Neutrophil (primary cell): ENCODE measurements around the gene NMS.
"Not testable (repeated sequence)": the region's sequence is repeated elsewhere in the genome, so short reads cannot be mapped to it uniquely, and the experiment has no call there.

Experiments used
- H3K27ac ChIP-seq: fragments of 200-600 bp; sonication (generic); 2 replicates; pipeline ENCODE4 v1.5.1; 2016; ENCODE audit warnings: mild to moderate bottlenecking, moderate library complexity
- H3K27me3 ChIP-seq: fragments of 200-600 bp; sonication (generic); 2 replicates; pipeline ENCODE4 v1.6.0; 2016; ENCODE audit warnings: mild to moderate bottlenecking
- H3K36me3 ChIP-seq: fragments of 200-600 bp; sonication (generic); 2 replicates; pipeline ENCODE4 v1.5.1; 2017
- H3K4me1 ChIP-seq, 2 experiments: fragments of 200-600 bp in 1 of 2; sonication (generic) in 1 of 2; 1 replicate in 1 of 2; 2 replicates in 1 of 2; pipeline versions ENCODE4 v1.5.1 to v1.6.1; 2013 to 2016; ENCODE audit warnings: low read depth in 1 of 2, low read length in 1 of 2, mild to moderate bottlenecking in 1 of 2, moderate library complexity in 1 of 2; ENCODE audit not compliant: control insufficient read depth in 1 of 2, insufficient read depth in 1 of 2
- H3K4me3 ChIP-seq, 2 experiments: fragments of 200-600 bp in 1 of 2; sonication (generic) in 1 of 2; 1 replicate in 1 of 2; 2 replicates in 1 of 2; pipeline ENCODE4 v1.5.1; 2013 to 2016; ENCODE audit warnings: low read depth in 1 of 2, low read length in 1 of 2, mild to moderate bottlenecking in 1 of 2, moderate library complexity in 1 of 2
- H3K9me3 ChIP-seq: fragments of 200-600 bp; sonication (generic); 2 replicates; pipeline ENCODE4 v1.5.1; 2016
- TF ChIP-seq, protein P1 (sequence below): fragments of 200-600 bp; sonication (generic); IDR thresholded peaks from 2 replicates; pipeline ENCODE4 v1.5.1; 2016; ENCODE audit warnings: antibody characterized with exemption

NMS gene

DNA sequence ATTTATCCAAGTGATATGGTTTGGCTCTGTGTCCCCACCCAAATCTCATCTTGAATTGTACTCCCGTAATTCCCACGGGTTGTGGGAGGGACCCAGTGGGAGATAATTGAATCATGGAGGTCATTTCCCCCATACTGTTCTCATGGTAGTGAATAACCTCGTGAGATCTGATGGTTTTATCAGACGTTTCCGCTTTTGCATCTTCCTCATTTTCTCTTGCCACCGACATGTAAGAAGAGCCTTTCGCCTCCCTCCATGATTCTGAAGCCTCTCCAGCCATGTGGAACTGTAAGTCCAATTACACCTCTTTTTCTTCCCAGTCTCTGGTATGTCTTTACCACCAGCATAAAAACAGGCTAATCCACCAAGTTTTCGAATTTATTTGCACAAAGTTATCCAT is 32.5 kb upstream of the NMS start:
- Histone ChIP-seq H3K36me3 (no peaks in the 10 kb centered on the region), H3K9me3 (no peaks in the 10 kb centered on the region), H3K27me3 (peaks cover 7% of the 10 kb centered on the region), H3K4me1 (no peaks in the 10 kb centered on the region), H3K4me3 (no peak overlapping the region), H3K27ac (no peak overlapping the region)
- TF ChIP-seq, protein P1, sequence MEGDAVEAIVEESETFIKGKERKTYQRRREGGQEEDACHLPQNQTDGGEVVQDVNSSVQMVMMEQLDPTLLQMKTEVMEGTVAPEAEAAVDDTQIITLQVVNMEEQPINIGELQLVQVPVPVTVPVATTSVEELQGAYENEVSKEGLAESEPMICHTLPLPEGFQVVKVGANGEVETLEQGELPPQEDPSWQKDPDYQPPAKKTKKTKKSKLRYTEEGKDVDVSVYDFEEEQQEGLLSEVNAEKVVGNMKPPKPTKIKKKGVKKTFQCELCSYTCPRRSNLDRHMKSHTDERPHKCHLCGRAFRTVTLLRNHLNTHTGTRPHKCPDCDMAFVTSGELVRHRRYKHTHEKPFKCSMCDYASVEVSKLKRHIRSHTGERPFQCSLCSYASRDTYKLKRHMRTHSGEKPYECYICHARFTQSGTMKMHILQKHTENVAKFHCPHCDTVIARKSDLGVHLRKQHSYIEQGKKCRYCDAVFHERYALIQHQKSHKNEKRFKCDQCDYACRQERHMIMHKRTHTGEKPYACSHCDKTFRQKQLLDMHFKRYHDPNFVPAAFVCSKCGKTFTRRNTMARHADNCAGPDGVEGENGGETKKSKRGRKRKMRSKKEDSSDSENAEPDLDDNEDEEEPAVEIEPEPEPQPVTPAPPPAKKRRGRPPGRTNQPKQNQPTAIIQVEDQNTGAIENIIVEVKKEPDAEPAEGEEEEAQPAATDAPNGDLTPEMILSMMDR: no peak

DNA sequence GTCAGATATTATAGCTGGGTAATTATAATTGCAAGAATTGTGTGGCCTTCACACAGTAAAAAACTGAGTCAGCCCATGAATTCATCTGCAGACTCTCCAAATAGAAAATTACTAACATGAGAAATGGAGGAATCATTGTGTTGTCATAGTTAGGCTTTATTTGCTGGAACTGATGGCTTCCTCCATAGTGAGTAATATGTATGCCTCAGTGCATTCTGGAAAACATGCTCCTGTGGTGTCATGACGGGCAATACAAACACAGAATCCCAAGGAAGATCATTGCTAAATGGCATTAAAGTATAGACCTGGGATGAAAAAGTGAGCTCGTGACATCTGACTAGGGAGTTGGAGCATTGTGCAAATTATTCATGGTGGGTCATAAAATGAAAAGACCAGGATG is 23.6 kb upstream of the NMS start:
- Histone ChIP-seq H3K27ac (no peak overlapping the region), H3K36me3 (no peaks in the 10 kb centered on the region), H3K4me1 (no peaks in the 10 kb centered on the region), H3K4me3 (no peak overlapping the region), H3K9me3 (no peaks in the 10 kb centered on the region), H3K27me3 (no peaks in the 10 kb centered on the region)
- TF ChIP-seq, protein P1: no peak

DNA sequence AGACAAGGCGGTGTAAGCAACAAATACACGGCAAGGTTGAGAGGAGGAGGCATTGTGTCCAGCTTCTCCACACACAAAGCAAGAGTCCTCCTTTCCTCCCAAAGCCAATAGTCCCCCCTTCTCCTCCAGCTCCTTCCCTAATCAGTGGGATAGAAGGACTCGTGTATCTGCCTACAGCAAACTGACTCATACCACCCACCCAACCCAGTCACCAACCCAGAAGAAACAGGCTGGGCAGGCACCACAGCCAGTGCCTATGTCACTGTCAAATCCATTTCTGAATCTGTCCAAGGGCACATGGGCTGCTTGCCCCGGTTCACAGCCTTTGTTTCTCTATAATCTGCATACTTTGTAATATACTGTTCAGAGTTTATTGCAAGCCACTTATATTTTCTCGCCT is 19.2 kb upstream of the NMS start:
- Histone ChIP-seq H3K27ac (no peak overlapping the region), H3K4me3 (no peak overlapping the region), H3K36me3 (no peaks in the 10 kb centered on the region), H3K9me3 (peaks cover 9% of the 10 kb centered on the region), H3K4me1 (no peaks in the 10 kb centered on the region), H3K27me3 (no peaks in the 10 kb centered on the region)
- TF ChIP-seq, protein P1: no peak

DNA sequence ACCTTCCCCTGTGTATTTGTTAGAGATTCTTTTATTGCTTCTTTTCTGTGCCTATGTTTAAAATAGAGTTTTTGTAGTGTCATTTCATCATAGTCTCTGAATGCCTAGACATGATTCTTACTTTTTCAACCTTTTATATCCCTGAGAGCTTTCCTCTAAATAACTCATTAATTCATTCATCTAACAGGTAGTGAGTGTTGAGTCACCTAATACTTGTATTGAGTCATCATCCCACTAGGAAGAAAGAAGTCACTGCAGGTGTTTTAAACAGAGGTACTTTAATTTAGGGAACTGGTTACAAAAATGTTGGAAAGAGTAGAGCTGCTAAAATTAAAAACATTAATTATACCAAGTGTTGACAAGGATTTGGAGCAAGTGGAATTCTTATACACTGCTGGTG is 18.5 kb upstream of the NMS start:
- no peaks in the 10 kb centered on the region for H3K36me3 ChIP-seq
- H3K9me3 ChIP-seq: peaks cover 9% of the 10 kb centered on the region
- H3K4me1 ChIP-seq: no peaks in the 10 kb centered on the region
- H3K27ac ChIP-seq: no peak overlapping the region
- H3K27me3 ChIP-seq: no peaks in the 10 kb centered on the region
- no peak overlapping the region for H3K4me3 ChIP-seq
- TF ChIP-seq, protein P1: no peak

DNA sequence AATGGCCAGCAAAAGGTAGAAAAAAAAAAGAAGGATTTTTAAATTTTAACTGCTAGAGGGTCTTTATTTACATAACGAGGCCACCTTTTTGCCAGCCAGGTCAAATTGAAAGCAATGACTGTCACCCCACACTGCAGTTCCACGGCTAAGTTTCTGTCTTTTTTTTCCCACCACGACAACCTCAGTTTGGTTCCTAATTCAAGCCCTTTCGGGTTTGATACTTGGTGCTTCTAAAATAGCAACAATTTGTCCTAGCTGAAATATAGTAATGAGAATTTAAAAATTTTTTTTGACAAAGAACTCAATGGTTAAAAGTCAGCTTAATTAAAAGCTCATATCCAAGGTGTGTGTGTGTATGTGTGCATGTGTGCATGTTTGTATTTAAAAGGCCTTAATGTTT is 16.4 kb upstream of the NMS start:
- Histone ChIP-seq H3K4me1 (no peaks in the 10 kb centered on the region), H3K27ac (no peak overlapping the region), H3K27me3 (no peaks in the 10 kb centered on the region), H3K36me3 (no peaks in the 10 kb centered on the region), H3K9me3 (peaks cover 25% of the 10 kb centered on the region), H3K4me3 (no peak overlapping the region)
- TF ChIP-seq, protein P1: no peak

DNA sequence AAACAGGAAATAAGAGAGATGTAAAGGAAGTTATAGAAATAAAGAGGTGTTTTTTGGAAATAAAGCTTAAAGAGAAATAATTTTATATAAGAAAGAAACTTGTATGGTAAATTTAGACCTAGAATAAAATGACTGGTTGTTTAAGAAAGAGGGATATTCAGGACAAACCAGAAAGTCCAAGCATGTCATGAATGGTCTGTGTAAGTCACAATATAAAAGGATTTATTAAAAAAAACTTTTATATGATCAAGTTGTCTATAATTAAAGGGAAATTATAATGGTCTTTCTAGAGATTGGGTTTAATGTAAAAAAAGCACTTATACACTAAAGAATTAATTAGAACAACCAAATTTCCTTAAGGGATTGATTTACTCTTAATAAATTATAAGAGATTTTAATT is 13.9 kb upstream of the NMS start:
- not testable (repeated sequence) for H3K27me3 ChIP-seq, H3K4me1 ChIP-seq, H3K27ac ChIP-seq, H3K4me3 ChIP-seq, H3K36me3 ChIP-seq
- H3K9me3 ChIP-seq: peaks cover 28% of the 10 kb centered on the region
